Mononuclear cell (primary cell): Measurements from ENCODE around the gene MOG. TPM values are rescaled to one million over a fixed set of nuclear protein-coding genes. Genes with fewer than 3 reads are reported as not detected.

ENCODE experiments used
- H3K27me3 ChIP-seq: 2 replicates; pipeline ENCODE4 v1.6.0; 2011; ENCODE audit warnings: low read length, control low read depth; ENCODE audit not compliant: insufficient read depth
- H3K4me1 ChIP-seq: 2 replicates; pipeline ENCODE4 v1.5.1; 2011; ENCODE audit warnings: mild to moderate bottlenecking, low read length, control low read depth; ENCODE audit not compliant: insufficient read depth
- H3K4me3 ChIP-seq: 2 replicates; pipeline ENCODE4 v1.5.1; 2011; ENCODE audit warnings: mild to moderate bottlenecking, low read length, moderate library complexity
- H3K9me3 ChIP-seq: 2 replicates; pipeline ENCODE4 v1.5.1; 2011; ENCODE audit warnings: low read depth, mild to moderate bottlenecking, control low read depth, low read length
- total RNA-seq: library from RNA; depleted of rRNA; stranded (reverse); fragments of >200 nt; gene quantifications from one replicate; pipeline ENCODE4 v1.2.3, GENCODE V29; 2012

MOG gene
- not detected for total RNA-seq

GRCh38 chr6:29656798-29657197, at the start of gene MOG:
MOG (plus strand) TSS chr6:29657092; CDS start chr6:29657210, 118 bp downstream.
- no peaks in the 10 kb centered on the region for H3K9me3 ChIP-seq
- H3K4me1 ChIP-seq: peaks cover 3% of the 10 kb centered on the region
- H3K4me3 ChIP-seq: no peak within 1 kb of the TSS
- H3K27me3 ChIP-seq: peaks cover 20% of the 10 kb centered on the region

- Histone ChIP-seq H3K4me1 (no peaks in the 10 kb centered on the region), H3K4me3 (no peak overlapping the region), H3K9me3 (no peaks in the 10 kb centered on the region), H3K27me3 (no peaks in the 10 kb centered on the region)
Measured at GRCh38 chr6:29608131-29608530, 48.8 kb upstream of the MOG start.

GRCh38 chr6:29610540-29610939, 46.4 kb upstream of the MOG start:
- Histone ChIP-seq H3K27me3 (no peaks in the 10 kb centered on the region), H3K4me1 (no peaks in the 10 kb centered on the region), H3K4me3 (no peak overlapping the region), H3K9me3 (no peaks in the 10 kb centered on the region)

DNA sequence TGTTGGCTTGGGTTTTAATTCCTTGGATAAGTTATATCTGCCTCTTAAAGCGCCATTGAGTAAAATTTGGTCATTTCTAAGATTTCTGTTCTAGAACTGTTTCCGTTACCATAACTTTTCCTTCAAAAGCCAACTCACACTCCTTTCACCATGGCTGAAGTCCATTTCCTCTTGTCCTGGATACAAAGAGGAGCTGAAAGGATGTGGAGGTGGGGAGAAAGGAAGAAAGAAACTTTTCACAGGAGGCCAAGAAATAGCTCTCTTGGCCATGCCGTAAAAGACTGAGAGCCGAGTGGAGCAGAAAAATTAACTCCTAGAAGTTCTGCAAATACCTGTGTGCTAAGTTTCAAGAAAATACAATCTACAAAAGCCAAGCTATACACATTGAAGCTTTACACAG, 45.5 kb upstream of the MOG start:
- Histone ChIP-seq H3K4me3 (no peak overlapping the region), H3K4me1 (no peaks in the 10 kb centered on the region), H3K27me3 (no peaks in the 10 kb centered on the region), H3K9me3 (no peaks in the 10 kb centered on the region)

- no peaks in the 10 kb centered on the region for H3K27me3 ChIP-seq
- no peaks in the 10 kb centered on the region for H3K4me1 ChIP-seq
- H3K4me3 ChIP-seq: no peak overlapping the region
- no peaks in the 10 kb centered on the region for H3K9me3 ChIP-seq
Measured at GRCh38 chr6:29617782-29618554, 38.9 kb upstream of the MOG start.

GRCh38 chr6:29619578-29620160, 37.2 kb upstream of the MOG start:
- Histone ChIP-seq H3K4me3 (no peak overlapping the region), H3K27me3 (no peaks in the 10 kb centered on the region), H3K9me3 (no peaks in the 10 kb centered on the region), H3K4me1 (no peaks in the 10 kb centered on the region)

DNA sequence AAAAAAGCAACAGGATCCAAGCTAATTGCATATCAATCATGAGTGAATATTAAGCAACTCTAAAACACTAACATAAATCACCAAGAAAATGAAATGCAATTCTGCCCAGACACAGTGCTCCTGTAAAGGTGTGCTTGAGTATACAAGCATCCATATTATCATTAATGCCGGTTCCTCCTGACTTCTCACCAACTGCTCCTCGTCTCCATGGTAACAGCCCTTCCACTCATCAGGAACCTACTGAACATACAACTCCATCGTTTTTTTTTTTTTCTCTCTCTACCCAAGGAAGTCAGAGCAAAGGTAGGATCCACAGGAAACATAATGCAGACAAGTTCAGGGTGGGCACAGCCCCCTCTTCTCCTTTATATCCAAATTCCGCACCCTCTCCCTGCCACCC, 36.3 kb upstream of the MOG start:
- Histone ChIP-seq H3K9me3 (no peaks in the 10 kb centered on the region), H3K27me3 (no peaks in the 10 kb centered on the region), H3K4me3 (no peak overlapping the region), H3K4me1 (no peaks in the 10 kb centered on the region)

- H3K4me1 ChIP-seq: peaks cover 14% of the 10 kb centered on the region
- H3K27me3 ChIP-seq: peaks cover 4% of the 10 kb centered on the region
- no peak overlapping the region for H3K4me3 ChIP-seq
- no peaks in the 10 kb centered on the region for H3K9me3 ChIP-seq
Measured at GRCh38 chr6:29624520-29624961, 32.4 kb upstream of the MOG start.

DNA sequence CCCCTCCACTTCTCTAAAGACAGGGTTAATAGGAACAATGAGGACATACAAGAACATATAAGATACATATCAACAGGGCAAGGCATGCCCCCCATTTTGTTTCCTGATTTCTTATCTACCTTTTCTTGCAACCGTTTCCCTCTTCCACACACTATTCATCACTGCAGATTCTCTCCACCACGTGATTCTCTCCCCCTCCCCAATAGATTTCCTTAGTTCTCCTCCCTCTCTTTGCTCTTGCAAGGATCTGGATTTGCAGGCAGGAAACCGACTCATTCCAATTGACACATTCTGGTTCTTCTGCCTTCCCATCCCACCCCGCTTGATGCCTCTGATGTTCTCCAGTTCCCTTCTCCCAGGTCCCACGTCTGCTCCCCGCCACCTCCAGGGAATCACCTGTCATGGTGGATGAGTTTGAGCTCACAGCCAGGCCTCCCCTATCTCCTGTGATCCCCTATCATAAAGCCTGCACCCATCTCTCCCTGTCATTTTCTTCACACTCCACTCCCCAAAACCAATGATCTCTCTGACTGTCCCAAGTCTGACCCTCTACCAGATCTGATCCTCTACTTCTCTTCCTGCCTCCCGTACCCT, 31.5 kb upstream of the MOG start:
- peaks cover 16% of the 10 kb centered on the region for H3K4me1 ChIP-seq
- no peaks in the 10 kb centered on the region for H3K9me3 ChIP-seq
- peaks cover 12% of the 10 kb centered on the region for H3K27me3 ChIP-seq
- no peak overlapping the region for H3K4me3 ChIP-seq

- Histone ChIP-seq H3K27me3 (peaks cover 28% of the 10 kb centered on the region), H3K4me3 (no peak overlapping the region), H3K4me1 (peaks cover 27% of the 10 kb centered on the region), H3K9me3 (no peaks in the 10 kb centered on the region)
Measured at GRCh38 chr6:29626948-29627754, 29.7 kb upstream of the MOG start.

GRCh38 chr6:29627755-29628418, 29.0 kb upstream of the MOG start:
- Histone ChIP-seq H3K4me1 (peaks cover 29% of the 10 kb centered on the region), H3K9me3 (no peaks in the 10 kb centered on the region), H3K27me3 (peaks cover 28% of the 10 kb centered on the region), H3K4me3 (peak overlapping the region; percentile 50)

DNA sequence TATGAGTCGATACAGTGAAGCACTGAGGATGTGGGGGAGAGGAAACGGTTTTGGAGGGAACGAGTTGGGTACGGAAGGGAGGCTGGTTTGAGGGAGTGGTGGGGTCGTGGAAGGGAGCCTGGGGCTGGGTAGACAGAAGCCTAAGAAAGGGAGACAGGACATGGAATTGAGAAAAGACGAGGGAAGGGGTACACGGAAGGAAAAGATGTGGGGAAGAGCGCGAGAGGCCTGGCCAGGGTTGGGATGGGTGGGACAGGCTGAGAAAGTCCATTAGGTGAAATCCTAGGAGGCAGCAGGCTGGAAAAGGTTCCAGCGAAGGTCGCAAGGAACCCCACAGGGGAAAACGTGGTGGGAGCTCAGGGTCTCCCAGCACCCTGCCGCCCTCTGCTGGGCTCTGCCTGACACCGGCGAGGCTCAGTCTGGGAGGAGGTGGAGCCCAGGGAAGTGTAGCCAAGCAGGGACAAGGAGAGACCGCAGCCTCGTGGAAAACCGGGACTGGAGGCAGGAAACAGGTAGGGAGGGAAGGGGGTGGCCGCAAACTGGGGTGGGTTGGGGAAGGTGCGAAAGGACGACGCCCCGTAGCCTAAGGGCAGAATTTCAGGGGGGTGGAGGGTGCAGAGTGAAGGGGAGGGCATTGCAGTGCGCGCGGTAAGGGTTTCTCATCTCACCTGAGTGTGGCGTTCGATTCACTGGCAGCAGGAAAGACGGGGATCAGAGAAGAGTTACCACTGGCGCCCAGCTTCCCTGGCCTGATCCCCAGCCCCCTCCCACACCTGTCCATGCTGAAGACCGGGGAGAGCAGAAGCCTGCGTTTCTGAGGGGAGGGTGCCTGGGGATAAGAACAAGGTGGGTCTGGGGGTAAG, 28.2 kb upstream of the MOG start:
- Histone ChIP-seq H3K27me3 (peaks cover 28% of the 10 kb centered on the region), H3K4me3 (peak overlapping the region; percentile 50), H3K4me1 (peaks cover 34% of the 10 kb centered on the region), H3K9me3 (no peaks in the 10 kb centered on the region)

DNA sequence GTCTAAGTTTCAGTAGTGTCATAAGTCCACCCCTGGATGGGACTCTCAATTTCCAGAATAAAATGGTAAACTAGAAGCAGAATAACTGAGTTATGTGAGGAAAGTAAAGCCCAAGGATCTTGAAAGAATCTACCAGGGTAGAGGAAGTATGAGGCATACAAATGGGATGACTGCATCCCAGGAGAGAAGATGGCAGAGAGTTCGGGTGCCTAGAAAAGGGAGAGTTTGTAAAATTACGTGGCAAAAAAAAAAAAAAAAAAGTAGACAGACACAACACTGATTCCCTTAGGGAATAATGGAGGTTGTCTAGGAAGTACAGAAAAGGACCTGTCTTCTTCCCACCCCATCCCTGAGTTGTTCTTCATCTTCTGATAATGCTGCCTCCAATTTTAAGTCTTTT, 27.3 kb upstream of the MOG start:
- Histone ChIP-seq H3K27me3 (peaks cover 28% of the 10 kb centered on the region), H3K9me3 (no peaks in the 10 kb centered on the region), H3K4me3 (no peak overlapping the region), H3K4me1 (peaks cover 43% of the 10 kb centered on the region)

DNA sequence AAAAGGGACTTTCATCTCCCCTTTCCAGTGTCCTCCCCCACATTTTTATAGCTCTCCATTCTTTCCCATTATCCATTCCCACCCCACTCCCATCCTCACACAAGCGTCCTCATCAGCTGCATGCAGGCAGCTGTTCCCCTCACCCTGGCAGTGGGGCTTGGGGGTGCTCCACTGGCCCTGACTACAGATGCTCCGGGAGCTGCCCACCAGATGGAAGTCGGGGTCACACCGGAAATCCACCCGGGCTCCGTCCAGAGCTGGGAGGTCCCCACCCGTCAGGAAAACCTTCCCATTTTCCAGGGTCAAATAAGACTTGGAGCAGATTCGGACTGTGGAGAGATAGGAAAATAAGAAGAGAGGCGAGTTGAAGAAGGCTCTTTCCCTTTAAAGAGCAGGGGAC, 26.6 kb upstream of the MOG start:
- Histone ChIP-seq H3K4me3 (no peak overlapping the region), H3K27me3 (peaks cover 28% of the 10 kb centered on the region), H3K9me3 (no peaks in the 10 kb centered on the region), H3K4me1 (peaks cover 49% of the 10 kb centered on the region)
